Pons (tissue), 1 donor: Measurements from ENCODE around the gene PMEPA1.

Experiments
- DNase-seq: peaks from one replicate; pipeline ENCODE4 v3.0.0-alpha.2; 2016; ENCODE audit warnings: low spot score

The PMEPA1 gene

GRCh38 chr20:57661746-57662455 is 47.9 kb downstream of the PMEPA1 start:
- DNase-seq, result no peak

GRCh38 chr20:57660922-57661745 is 48.7 kb downstream of the PMEPA1 start:
- DNase-seq, result no peak

GRCh38 chr20:57660181-57660921 is 49.5 kb downstream of the PMEPA1 start:
- DNase-seq, result no peak

GRCh38 chr20:57659517-57660180 is 50.2 kb downstream of the PMEPA1 start:
- DNase-seq, result no peak

GRCh38 chr20:57658833-57659516 is 50.8 kb downstream of the PMEPA1 start:
- DNase-seq, result no peak

- DNase-seq, result no peak
Observed at GRCh38 chr20:57658447-57658832, 51.4 kb downstream of the PMEPA1 start.

- DNase-seq, result no peak
Observed at GRCh38 chr20:57657535-57658446, 52.0 kb downstream of the PMEPA1 start.

GRCh38 chr20:57656821-57657534 is 52.8 kb downstream of the PMEPA1 start:
- DNase-seq, result no peak

- DNase-seq, result no peak
Observed at GRCh38 chr20:57656252-57656820, 53.5 kb downstream of the PMEPA1 start.

GRCh38 chr20:57655809-57656155 is 54.0 kb downstream of the PMEPA1 start:
- no peak for DNase-seq

- no peak for DNase-seq
Observed at GRCh38 chr20:57654998-57655808, 54.6 kb downstream of the PMEPA1 start.

- peak; percentile 51 for DNase-seq
Observed at GRCh38 chr20:57654363-57654997, 55.3 kb downstream of the PMEPA1 start.

GRCh38 chr20:57653910-57654309 is 55.9 kb downstream of the PMEPA1 start:
- no peak for DNase-seq

GRCh38 chr20:57653546-57653900 is 56.3 kb downstream of the PMEPA1 start:
- DNase-seq, result no peak

GRCh38 chr20:57652606-57653545 is 56.9 kb downstream of the PMEPA1 start:
- DNase-seq, result no peak

- no peak for DNase-seq
Observed at GRCh38 chr20:57651881-57652605, 57.8 kb downstream of the PMEPA1 start.
